Activated naive CD8-positive, alpha-beta T cell treated with anti-CD3 and anti-CD28 coated beads, Interleukin-2, amount 10 ng/mL, durations not matched to agents 7 days and 5 days (primary cell): ENCODE measurements around the gene TMEM121. TPM values are rescaled to one million over a fixed set of nuclear protein-coding genes. Genes with fewer than 3 reads are reported as not detected.
"Not testable (repeated sequence)": the region's sequence is repeated elsewhere in the genome, so short reads cannot be mapped to it uniquely, and the experiment has no call there.

Experiments
- ATAC-seq: fragments of 150-1000 bp; cut with Tn5 transposase; one replicate; pipeline ENCODE4 v1.10.0; 2021; ENCODE audit warnings: low read depth, moderate library complexity
- POLR2A ChIA-PET: fragments of 350-600 bp; sonication (Branson Sonifier 250); formaldehyde crosslinking; loops from one replicate; lab custom pipeline; 2021; ENCODE audit warnings: antibody characterized with exemption; lab: Charles Lee
- DNase-seq: peaks from one replicate; pipeline ENCODE4 v3.0.0; 2021
- H3K27ac Mint-ChIP-seq: one replicate; pipeline ENCODE4 v1.8.0; 2022; ENCODE audit warnings: mild to moderate bottlenecking, mixed read lengths
- H3K27me3 Mint-ChIP-seq: one replicate; pipeline ENCODE4 v1.8.0; 2022; ENCODE audit warnings: mild to moderate bottlenecking, moderate library complexity, mixed read lengths
- H3K36me3 Mint-ChIP-seq: one replicate; pipeline ENCODE4 v1.8.0; 2021; ENCODE audit warnings: mild to moderate bottlenecking, mixed read lengths
- H3K4me1 Mint-ChIP-seq: one replicate; pipeline ENCODE4 v1.8.0; 2021; ENCODE audit warnings: mixed read lengths
- H3K4me3 Mint-ChIP-seq: one replicate; pipeline ENCODE4 v1.8.0; 2022; ENCODE audit warnings: mild to moderate bottlenecking, moderate library complexity, mixed read lengths
- H3K9me3 Mint-ChIP-seq: one replicate; pipeline ENCODE4 v1.8.0; 2021; ENCODE audit warnings: mixed read lengths
- total RNA-seq, 2 experiments: library from RNA; stranded (reverse); gene quantifications; one replicate each; pipeline ENCODE4 v1.2.3, GENCODE V29; 2021

The TMEM121 gene
- total RNA-seq, 2 experiments from 2014 or later: 8.1 to 8.8 TPM

- H3K27me3 Mint-ChIP-seq: peaks cover 20% of the 10 kb centered on the region
- H3K4me3 Mint-ChIP-seq: no peak overlapping the region
- H3K36me3 Mint-ChIP-seq: no peaks in the 10 kb centered on the region
- DNase-seq (no peak), ATAC-seq (no peak)
- no peak overlapping the region for H3K27ac Mint-ChIP-seq
- POLR2A ChIA-PET: no interaction called here
- no peaks in the 10 kb centered on the region for H3K9me3 Mint-ChIP-seq
- H3K4me1 Mint-ChIP-seq: no peaks in the 10 kb centered on the region
Measured at GRCh38 chr14:105540811-105541210, 14.4 kb downstream of the TMEM121 start.

GRCh38 chr14:105541218-105541875 lies 15.0 kb downstream of the TMEM121 start:
- DNase-seq (no peak), ATAC-seq (no peak)
- POLR2A ChIA-PET: no interaction called here
- Mint-ChIP-seq H3K4me1 (no peaks in the 10 kb centered on the region), H3K36me3 (no peaks in the 10 kb centered on the region), H3K27me3 (peaks cover 20% of the 10 kb centered on the region), H3K4me3 (no peak overlapping the region), H3K9me3 (no peaks in the 10 kb centered on the region), H3K27ac (no peak overlapping the region)

GRCh38 chr14:105545676-105546075 lies 19.3 kb downstream of the TMEM121 start:
- H3K27me3 Mint-ChIP-seq: peaks cover 23% of the 10 kb centered on the region
- ATAC-seq, H3K4me3 Mint-ChIP-seq, H3K9me3 Mint-ChIP-seq, POLR2A ChIA-PET, H3K36me3 Mint-ChIP-seq, DNase-seq, H3K27ac Mint-ChIP-seq, H3K4me1 Mint-ChIP-seq: not testable (repeated sequence)

DNA sequence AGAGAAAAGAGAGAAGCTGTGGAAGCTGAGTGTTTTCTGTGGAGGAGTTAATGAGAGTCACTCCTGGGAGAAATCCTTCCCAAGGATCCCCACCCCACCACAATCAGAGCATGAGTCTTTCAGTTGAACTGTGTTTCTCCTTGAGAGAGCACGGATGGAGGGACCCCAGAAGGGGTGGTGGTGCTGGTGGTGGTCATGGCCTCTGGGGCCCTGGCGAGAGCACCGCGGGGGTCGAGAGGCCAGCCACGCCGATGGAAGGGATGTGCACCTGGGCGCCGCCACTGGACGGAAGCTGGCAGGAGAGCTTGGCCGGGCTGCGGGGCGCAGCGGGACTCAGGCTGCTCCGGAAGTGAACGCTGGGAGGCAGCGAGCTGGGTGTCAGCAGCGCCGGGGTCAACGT lies 20.0 kb downstream of the TMEM121 start:
- ATAC-seq, DNase-seq, H3K9me3 Mint-ChIP-seq, H3K4me1 Mint-ChIP-seq, H3K27ac Mint-ChIP-seq, H3K4me3 Mint-ChIP-seq, H3K36me3 Mint-ChIP-seq, POLR2A ChIA-PET: not testable (repeated sequence)
- H3K27me3 Mint-ChIP-seq: peaks cover 23% of the 10 kb centered on the region

GRCh38 chr14:105547072-105547471 lies 20.7 kb downstream of the TMEM121 start:
- H3K36me3 Mint-ChIP-seq, DNase-seq, H3K9me3 Mint-ChIP-seq, ATAC-seq, POLR2A ChIA-PET, H3K4me3 Mint-ChIP-seq, H3K27ac Mint-ChIP-seq, H3K4me1 Mint-ChIP-seq: not testable (repeated sequence)
- peaks cover 20% of the 10 kb centered on the region for H3K27me3 Mint-ChIP-seq

DNA sequence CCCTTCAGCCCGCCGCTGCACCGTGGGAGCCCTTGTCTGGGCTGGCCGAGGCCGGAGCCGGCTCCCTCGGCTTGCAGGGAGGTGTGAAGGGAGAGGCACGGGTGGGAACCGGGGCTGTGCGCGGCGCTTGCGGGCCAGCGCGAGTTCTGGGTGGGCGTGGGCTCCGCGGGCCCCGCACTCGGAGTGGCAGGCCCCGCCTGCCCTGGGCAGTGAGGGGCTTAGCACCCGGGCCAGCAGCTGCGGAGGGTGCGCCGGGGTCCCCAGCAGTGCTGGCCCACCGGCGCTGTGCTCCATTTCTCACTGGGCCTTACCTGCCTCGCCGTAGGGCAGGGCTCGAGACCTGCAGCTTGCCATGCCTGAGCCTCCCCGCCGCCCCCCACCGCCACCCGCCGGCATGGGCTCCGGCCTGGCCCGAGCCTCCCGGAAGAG lies 21.4 kb downstream of the TMEM121 start:
- Mint-ChIP-seq H3K27ac (no peak overlapping the region), H3K4me3 (no peak overlapping the region), H3K4me1 (no peaks in the 10 kb centered on the region), H3K36me3 (no peaks in the 10 kb centered on the region), H3K27me3 (peaks cover 19% of the 10 kb centered on the region), H3K9me3 (peaks cover 2% of the 10 kb centered on the region)
- no peak for ATAC-seq
- DNase-seq: no peak
- POLR2A ChIA-PET: interaction anchor here (0.6 kb wide), 1 partner anchor 305 kb away, joined by 4 read pairs; no protein-coding TSS in a partner anchor

- Mint-ChIP-seq H3K9me3 (peaks cover 2% of the 10 kb centered on the region), H3K4me1 (no peaks in the 10 kb centered on the region), H3K4me3 (no peak overlapping the region), H3K27me3 (peaks cover 13% of the 10 kb centered on the region), H3K27ac (no peak overlapping the region), H3K36me3 (no peaks in the 10 kb centered on the region)
- POLR2A ChIA-PET: no interaction called here
- DNase-seq (no peak), ATAC-seq (no peak)
Measured at GRCh38 chr14:105549481-105549880, 23.1 kb downstream of the TMEM121 start.

DNA sequence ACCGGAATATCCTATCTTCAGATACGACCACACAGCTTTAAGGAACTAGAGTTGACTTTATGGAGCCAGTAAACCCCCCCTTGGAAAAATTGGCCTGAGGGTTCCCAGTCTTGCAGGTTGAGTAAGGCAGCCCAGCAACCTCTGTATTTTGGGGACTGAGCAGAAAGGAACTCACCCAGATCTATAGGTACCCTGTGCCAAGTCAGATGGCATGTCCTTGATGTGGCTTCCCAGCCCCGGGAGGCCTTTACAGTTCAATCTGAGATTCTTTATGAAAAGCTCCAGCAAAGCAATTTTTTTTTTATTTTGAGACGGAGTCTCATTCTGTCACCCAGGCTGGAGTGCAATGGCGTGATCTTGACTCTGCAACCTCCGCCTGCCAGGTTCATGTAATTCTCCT lies 27.6 kb downstream of the TMEM121 start:
- Mint-ChIP-seq H3K36me3 (no peaks in the 10 kb centered on the region), H3K27me3 (peaks cover 21% of the 10 kb centered on the region), H3K9me3 (no peaks in the 10 kb centered on the region), H3K4me3 (no peak overlapping the region), H3K27ac (no peak overlapping the region), H3K4me1 (no peaks in the 10 kb centered on the region)
- POLR2A ChIA-PET: no interaction called here
- DNase-seq: no peak
- no peak for ATAC-seq

DNA sequence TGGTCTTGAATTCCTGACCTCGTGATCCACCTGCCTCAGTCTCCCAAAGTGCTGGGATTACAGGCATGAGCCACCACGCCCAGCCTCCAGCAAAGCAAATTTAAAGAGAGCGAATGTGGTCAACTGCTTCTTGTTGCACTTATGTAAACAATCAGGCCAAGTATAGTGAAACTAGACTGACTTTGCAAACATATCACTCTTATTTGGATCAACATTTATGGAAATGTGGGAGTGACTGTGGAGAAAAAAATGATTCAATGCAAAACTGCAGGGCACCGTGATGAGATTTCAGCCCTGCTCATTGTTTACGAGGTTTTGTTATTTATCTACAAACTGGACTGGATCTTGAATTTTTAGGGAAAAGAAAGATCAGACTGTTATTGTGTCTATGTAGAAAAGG lies 28.1 kb downstream of the TMEM121 start:
- POLR2A ChIA-PET: no interaction called here
- H3K4me3 Mint-ChIP-seq: no peak overlapping the region
- ATAC-seq (no peak), DNase-seq (no peak)
- H3K36me3 Mint-ChIP-seq: no peaks in the 10 kb centered on the region
- no peaks in the 10 kb centered on the region for H3K4me1 Mint-ChIP-seq
- peaks cover 21% of the 10 kb centered on the region for H3K27me3 Mint-ChIP-seq
- no peak overlapping the region for H3K27ac Mint-ChIP-seq
- H3K9me3 Mint-ChIP-seq: no peaks in the 10 kb centered on the region

GRCh38 chr14:105557671-105558070 lies 31.3 kb downstream of the TMEM121 start:
- ATAC-seq, H3K4me1 Mint-ChIP-seq, H3K9me3 Mint-ChIP-seq, H3K4me3 Mint-ChIP-seq, H3K36me3 Mint-ChIP-seq, H3K27ac Mint-ChIP-seq, POLR2A ChIA-PET: not testable (repeated sequence)
- peaks cover 12% of the 10 kb centered on the region for H3K27me3 Mint-ChIP-seq
- peak; percentile 22 for DNase-seq

DNA sequence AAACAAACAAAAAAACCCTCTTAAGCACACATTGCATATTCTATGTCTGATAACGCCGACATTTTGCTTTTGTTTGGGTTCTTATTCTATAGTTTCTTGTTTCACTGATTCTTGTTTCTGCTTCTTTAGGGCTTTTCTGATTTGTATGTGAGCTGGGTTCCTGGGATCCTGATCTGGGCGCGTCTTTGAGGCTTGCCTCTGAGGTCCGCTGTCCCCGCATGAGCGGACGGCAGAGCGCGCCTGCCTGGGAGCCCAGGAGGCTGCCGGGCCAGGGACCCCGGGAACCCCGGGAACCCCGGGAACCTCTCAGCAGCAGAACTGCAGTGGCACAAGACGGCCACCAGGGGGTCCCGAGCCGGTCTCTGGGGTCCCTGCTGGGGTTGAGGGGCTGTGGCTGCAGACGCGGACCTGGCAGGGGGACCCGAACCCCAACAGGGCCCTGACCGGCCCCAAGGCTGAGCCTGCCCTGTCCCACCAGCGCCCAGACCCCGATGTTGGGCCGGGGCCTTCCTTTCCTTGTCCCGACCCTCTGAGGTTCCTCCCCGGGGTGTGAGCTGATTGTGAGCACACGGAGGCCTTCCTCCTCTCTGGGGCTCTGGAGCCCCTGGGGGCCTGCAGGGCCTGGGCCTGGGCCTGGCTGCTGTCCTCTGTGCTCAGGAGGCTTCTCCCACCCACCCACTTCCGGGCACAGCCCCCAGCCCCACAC lies 32.2 kb downstream of the TMEM121 start:
- H3K4me3 Mint-ChIP-seq, H3K4me1 Mint-ChIP-seq, H3K9me3 Mint-ChIP-seq, H3K36me3 Mint-ChIP-seq, POLR2A ChIA-PET, H3K27ac Mint-ChIP-seq, ATAC-seq: not testable (repeated sequence)
- peak; percentile 50 for DNase-seq
- H3K27me3 Mint-ChIP-seq: peaks cover 12% of the 10 kb centered on the region

GRCh38 chr14:105559384-105560047 lies 33.1 kb downstream of the TMEM121 start:
- H3K9me3 Mint-ChIP-seq, H3K4me1 Mint-ChIP-seq, H3K4me3 Mint-ChIP-seq, H3K27me3 Mint-ChIP-seq, POLR2A ChIA-PET, H3K36me3 Mint-ChIP-seq, H3K27ac Mint-ChIP-seq: not testable (repeated sequence)
- DNase-seq (peak; percentile 65), ATAC-seq (peak; percentile 55)

DNA sequence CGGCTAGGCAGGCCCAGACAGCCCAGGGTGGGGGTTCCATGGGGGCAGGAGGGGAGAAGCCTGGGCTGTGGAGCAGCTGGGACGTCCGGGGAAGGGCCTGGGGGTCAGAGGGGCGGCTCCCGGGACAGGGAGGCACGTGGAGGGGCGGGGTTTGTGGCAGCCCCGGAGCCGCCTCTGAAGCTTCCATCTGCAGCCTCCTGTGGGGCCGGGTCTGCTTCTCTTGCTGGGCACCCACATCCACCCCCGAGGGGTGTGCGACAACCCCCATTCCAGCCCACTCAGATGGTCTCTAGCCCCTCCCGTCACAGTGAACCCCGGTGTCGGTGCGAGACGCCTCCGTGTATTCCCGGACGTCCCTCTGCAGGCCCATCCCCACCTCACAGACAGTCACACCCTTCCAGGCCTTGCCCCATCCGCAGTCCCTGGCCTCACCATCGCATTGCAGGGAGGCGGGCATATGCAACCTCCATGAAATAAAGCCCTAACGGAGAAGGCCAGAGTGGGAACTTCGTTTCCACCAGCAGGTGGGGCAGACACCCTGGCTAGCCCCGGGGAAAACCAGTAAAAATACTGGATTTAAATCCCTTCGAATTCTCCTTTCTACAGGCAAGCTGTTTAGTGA lies 33.8 kb downstream of the TMEM121 start:
- H3K4me1 Mint-ChIP-seq, H3K36me3 Mint-ChIP-seq, H3K4me3 Mint-ChIP-seq, H3K27ac Mint-ChIP-seq, H3K9me3 Mint-ChIP-seq, H3K27me3 Mint-ChIP-seq, POLR2A ChIA-PET: not testable (repeated sequence)
- ATAC-seq: peak; percentile 2
- DNase-seq: peak; percentile 22
